ENCODE data around the gene CHN1.

Gene CHN1

GRCh38 chr2:174781298-174781697, 223.9 kb downstream of the CHN1 start:
- ATAC-seq: no peak

GRCh38 chr2:174780856-174781255, 224.3 kb downstream of the CHN1 start:
- no peak for ATAC-seq

- ATAC-seq: no peak
Observed at GRCh38 chr2:174780191-174780840, 224.9 kb downstream of the CHN1 start.

DNA sequence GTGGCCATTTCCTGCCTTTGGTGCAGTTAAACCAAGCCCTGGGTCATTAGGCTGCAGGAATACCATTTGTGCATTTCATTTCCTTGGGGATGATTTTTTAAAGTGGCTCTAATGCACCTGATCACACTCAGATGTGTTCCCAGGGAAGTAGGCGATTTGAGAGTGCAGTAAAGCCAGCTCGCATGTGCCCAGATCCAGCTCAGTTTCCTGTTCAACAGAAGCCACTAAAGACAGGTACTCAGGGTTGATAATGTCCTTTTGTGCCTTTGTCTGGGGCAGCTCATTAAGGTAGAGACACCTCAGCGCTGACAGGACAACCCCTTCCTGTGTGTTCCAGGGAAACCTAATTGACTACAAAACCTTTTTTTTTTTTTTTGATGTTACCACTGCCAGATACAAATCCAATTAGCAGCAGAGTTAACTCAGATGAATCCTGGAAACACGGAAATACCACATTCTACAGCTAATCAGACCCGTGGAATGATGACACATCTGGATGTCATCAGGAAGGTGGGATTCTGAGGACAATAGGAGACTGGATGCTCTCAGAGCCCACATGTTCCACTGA, 225.7 kb downstream of the CHN1 start:
- no peak for ATAC-seq

DNA sequence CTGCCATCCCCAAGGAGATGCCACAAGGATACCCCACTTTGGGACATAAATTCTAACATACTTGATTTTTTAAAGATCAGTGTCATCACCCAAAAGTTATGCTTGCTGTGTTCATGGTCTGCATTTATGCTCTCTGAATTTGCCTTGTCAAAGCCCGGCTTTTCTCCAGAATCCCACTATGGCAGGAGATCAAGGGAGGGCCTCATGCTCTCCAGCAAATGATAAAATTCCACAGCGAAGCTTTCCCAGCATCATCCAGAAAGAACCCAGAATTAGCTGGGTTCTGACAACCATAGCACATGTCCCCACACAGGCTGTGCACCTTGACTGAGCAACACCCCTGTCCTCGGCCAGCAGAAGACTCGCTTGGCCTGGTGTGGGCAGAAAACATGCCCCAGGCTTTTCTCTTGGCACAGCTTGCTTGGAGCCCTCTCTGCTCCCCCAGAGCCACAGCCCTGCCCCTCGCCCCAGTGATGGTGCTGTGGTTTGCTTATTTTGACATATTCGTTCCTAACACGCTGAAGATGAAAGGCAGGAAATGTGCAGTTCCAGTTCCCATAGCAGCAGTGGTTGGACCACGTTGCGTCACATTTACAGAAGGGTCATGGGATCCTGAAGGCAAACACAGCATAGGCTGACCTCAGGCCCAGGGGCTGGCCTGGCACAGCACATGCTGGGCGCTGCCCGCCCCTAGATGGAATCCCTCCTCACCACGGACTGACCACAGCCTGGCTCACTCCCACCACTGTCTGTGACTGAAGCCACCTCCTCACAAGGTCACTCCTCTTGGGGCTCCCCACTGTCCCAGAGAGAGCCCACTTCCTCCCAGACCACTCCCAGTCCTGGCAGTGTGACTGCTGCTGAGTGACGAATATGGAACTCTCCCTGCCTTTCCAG, 226.8 kb downstream of the CHN1 start:
- ATAC-seq: peak; percentile 79 to 83

GRCh38 chr2:174777347-174778084, 227.7 kb downstream of the CHN1 start:
- ATAC-seq: no peak

- ATAC-seq: no peak
Observed at GRCh38 chr2:174776675-174777074, 228.5 kb downstream of the CHN1 start.

DNA sequence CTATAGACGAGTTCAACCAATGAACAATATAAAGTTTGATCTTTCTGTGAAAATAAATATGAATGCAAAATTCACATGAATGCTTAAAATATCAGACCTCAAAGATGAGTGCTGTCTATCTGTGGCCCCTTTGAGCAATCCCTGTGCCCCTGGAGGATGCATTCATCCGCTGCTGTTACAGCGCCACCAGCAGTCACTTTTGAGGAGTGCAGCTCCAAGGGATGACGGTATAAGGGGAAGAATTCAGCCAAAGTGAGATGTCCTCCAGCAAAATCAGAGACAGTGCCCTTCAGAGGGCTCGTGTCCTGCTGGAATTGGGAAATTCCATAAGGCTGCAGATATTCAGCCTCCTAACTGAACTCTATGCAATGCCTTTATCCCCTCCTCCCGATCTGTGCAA, 229.0 kb downstream of the CHN1 start:
- ATAC-seq: no peak

DNA sequence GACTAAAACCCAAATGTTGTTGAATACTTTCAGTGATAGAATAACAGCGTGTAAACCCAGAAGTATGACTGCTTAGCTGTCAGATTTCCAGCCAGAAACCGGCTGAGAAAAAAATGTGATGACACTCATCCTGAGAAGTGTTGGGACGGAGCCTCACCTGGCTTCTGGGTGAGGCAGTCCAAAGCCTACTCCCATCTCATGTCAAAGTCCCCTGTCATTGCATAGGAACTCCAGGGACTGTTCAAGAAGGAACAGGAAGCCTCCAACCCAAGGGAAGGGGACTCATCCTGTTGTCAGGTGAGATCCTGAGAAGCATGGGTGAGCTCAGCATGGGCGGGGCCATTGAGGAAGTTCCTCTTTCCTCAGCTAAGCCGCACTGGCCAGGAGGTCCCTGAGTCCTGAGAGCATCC, 229.6 kb downstream of the CHN1 start:
- ATAC-seq: no peak

GRCh38 chr2:174774886-174775285, 230.3 kb downstream of the CHN1 start:
- no peak for ATAC-seq

- no peak for ATAC-seq
Observed at GRCh38 chr2:174773215-174773614, 232.0 kb downstream of the CHN1 start.

GRCh38 chr2:174772472-174772801, 232.7 kb downstream of the CHN1 start:
- no peak for ATAC-seq

DNA sequence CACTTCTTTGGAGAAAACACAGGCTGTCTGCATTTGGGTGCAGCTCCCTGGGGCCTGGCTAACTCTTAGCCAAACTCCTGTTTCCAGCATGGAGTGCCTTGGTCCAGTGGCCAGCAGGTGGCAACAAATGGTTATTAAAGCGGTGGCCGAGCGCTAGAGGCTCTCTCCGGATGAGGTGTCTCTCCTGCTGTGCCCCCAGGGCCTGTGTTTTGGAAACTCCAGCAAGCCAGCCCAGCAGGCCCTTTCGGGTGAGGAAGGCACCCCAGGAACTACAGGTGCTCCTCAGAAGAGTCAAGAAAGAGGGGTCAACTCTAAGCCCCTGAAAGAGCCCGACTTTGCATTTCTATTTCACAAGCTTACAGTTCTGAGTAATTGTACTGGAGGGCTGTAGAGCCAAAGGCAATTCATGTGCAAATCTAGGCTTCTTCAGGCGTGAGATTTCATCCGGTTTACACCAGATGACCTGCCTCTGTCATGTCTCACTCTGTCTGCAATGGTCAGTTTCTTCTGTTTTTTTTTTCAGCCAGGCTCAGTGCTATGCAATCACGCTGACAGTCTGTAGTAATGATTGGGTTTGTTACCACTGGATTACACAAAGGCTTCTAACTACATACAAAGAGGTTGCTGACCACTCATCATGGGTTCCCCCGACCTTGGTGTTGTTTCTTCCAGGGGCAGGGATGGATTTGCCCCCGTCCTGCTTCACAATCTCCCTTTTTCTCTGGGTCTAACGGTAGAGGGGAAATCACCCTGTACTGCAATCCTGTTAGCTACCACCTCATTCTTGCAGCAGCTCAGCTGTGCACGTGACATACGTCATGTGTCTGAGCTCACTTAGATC, 233.3 kb downstream of the CHN1 start:
- ATAC-seq: peak in 1 of 2 donors; percentile 43

DNA sequence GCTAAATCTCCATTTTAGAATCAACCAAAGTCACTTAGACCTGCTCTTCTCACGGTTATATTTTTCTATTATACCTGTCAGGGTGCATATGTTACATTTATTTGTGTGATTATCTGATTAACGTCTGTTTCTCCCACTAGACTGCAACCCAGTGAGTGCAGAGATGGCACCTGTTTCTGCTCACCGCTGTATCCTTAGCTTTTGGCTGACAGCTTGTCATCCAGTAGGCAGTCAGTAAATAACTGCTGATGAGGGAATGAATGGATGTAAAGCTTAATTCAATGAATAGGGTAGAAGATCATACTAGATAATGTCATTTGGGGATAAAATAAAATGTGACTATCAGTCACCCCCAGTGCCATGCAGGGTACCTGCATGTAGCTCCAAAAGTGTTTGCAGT, 234.0 kb downstream of the CHN1 start:
- no peak for ATAC-seq

- no peak for ATAC-seq
Observed at GRCh38 chr2:174768557-174768956, 236.6 kb downstream of the CHN1 start.

DNA sequence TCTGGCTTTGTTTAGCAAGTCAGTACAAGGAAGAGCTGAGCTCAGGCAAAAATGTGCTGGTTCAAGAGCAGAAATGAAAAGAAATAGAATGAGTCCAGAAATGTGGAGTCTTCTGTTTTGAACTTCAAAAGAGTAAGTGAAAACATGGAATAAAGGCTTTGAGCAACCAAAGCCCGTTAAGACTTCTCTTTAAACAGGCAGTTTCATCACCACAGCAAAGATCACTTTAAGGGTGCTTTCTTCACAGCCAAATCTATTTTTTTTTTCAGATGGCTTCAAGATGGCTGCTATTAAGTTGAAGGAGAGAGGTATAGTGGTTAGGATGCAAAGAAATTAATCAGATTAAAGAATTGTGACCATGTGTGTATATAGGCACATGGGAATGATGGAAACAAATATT, 238.9 kb downstream of the CHN1 start:
- no peak for ATAC-seq

DNA sequence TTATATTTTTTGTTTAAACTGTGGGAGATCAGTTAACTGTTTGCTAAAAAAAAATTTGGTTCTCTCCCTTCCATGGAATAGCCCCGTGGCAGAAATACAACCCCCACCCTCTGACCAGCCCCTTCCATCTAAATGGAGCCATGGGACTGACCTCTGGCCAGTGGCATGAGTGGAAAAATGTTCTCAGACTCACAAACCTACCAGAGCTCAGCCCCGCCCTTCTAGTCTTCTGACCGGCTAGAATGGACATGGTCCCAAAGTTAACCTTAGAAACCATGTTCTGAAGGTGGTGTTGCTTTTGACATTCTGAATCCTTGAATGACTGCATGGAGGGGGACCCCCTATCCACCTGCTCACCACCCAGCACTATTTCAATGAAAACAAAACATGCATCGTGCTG, 239.6 kb downstream of the CHN1 start:
- ATAC-seq: no peak

- ATAC-seq: no peak
Observed at GRCh38 chr2:174764280-174765255, 240.6 kb downstream of the CHN1 start, which contains the start of gene CHRNA1. Gene CHRNA1, minus strand, starts transcription at chr2:174764472. Its CDS starts 78 bp downstream, at chr2:174764394.

GRCh38 chr2:174763780-174764179, 241.4 kb downstream of the CHN1 start:
- ATAC-seq: no peak

GRCh38 chr2:174762464-174762863, 242.7 kb downstream of the CHN1 start:
- ATAC-seq: no peak

DNA sequence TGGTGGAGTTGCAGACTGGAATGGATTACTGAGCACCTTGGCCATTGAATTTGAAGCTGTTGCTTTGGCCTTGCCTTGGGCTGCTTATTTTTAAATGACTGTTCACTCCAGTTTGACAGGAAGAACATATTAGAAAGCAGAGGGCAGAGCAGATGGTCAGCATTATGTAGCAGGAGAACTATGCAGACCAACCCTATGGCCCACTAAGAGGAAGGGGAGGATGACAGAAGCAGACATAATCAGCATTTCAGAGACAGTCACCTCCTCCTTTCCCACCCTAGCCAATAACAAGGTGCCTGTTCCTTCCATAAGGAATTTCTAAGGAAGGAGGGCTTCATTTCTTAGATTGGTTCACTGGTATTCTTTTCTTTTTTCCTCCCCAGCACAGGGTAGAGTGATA, 243.3 kb downstream of the CHN1 start:
- ATAC-seq: no peak
